Tibial artery (tissue), 4 donors: ENCODE measurements around the gene SDK1.
"Not testable (repeated sequence)": the region's sequence is repeated elsewhere in the genome, so short reads cannot be mapped to it uniquely, and the experiment has no call there.

ENCODE experiments used
- DNase-seq, 2 donors: peaks; one replicate each; pipeline ENCODE4 v3.0.0-alpha.2; 2019
- H3K27ac ChIP-seq, 2 donors: fragments of 200-600 bp; sonication (generic) in 1 of 2; 1 replicate in 1 of 2; 2 replicates in 1 of 2; pipeline ENCODE4 v1.5.1; 2018 to 2019; ENCODE audit warnings: mild to moderate bottlenecking in 1 of 2
- H3K27me3 ChIP-seq, 2 donors: fragments of 200-600 bp; sonication (generic) in 1 of 2; one replicate each; pipeline versions ENCODE4 v1.5.1 to v1.6.0; 2016 to 2019
- H3K36me3 ChIP-seq, 3 donors: fragments of 200-600 bp; sonication (generic) in 2 of 3; one replicate each; pipeline ENCODE4 v1.5.1; 2016 to 2019; ENCODE audit warnings: mild to moderate bottlenecking in 2 of 3
- H3K4me1 ChIP-seq, 4 donors: fragments of 200-600 bp; sonication (generic) in 2 of 4; 1 replicate in 3 of 4; 2 replicates in 1 of 4; pipeline ENCODE4 v1.5.1; 2016 to 2019
- H3K4me3 ChIP-seq, 2 donors: fragments of 200-600 bp; sonication (generic) in 1 of 2; 1 replicate in 1 of 2; 2 replicates in 1 of 2; pipeline ENCODE4 v1.5.1; 2018 to 2019; ENCODE audit warnings: mild to moderate bottlenecking in 2 of 2
- H3K9me3 ChIP-seq, 3 donors: fragments of 200-600 bp; sonication (generic) in 1 of 3; one replicate each; pipeline ENCODE4 v1.5.1; 2016 to 2019
- intact Hi-C: fragments of 100-400 bp; cut with DNase I; formaldehyde crosslinking; loops from one replicate; pipeline ENCODE4 v1.15.0; 2023; ENCODE audit warnings: low total_unique reads
- TF ChIP-seq, protein P1 (sequence below), 2 experiments: fragments of 200-600 bp in 1 of 2; fragments of 450-650 bp in 1 of 2; IDR thresholded peaks; one replicate each; pipeline ENCODE4 v1.5.1; 2017 to 2019; ENCODE audit warnings: antibody characterized with exemption in 2 of 2, mild to moderate bottlenecking in 1 of 2, moderate library complexity in 1 of 2

Gene SDK1

DNA sequence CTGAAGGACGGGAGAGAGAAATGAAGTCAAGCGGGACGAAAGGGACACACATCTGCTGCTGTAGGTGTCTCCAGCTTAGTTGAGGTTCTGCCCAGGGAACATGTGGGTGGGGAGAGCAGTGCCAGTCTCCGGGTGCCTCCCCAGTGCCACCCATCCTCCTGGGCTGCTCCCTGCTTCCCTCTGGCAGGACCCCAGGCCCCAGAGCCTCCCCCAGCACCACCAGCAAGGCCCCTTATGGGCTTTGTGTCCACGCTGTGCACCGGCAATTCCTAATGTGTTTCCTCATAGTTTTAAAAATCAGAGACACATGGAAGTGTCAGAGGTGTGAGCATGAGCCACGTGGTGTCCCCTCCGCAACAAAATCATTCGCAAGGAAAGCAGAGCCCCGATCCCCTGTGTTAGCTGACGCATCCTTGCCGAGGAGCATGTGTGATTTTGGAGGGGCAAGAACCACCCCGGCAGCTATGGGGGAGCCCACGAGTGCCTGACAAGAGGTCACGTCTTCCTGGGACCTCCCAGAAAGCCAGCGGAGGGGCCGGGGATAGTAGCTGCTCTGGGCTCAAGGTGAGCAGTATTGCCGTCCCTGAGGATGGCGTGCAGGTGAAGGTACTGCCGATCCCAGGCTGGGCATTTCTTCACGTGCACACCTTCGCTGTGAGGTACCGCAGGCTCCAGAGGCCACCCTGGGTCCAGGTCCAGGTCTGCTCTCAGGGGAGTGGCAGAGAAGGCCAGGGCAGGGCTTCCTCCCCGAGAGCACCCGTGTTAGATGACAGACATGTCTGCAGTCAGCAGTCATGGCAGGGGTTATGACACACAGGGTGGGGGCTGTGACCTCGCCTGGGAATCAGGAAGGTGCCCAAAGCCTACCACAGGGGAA lies 932.8 kb downstream of the SDK1 start:
- peak; percentile 13 to 47 for DNase-seq
- TF ChIP-seq, protein P1, sequence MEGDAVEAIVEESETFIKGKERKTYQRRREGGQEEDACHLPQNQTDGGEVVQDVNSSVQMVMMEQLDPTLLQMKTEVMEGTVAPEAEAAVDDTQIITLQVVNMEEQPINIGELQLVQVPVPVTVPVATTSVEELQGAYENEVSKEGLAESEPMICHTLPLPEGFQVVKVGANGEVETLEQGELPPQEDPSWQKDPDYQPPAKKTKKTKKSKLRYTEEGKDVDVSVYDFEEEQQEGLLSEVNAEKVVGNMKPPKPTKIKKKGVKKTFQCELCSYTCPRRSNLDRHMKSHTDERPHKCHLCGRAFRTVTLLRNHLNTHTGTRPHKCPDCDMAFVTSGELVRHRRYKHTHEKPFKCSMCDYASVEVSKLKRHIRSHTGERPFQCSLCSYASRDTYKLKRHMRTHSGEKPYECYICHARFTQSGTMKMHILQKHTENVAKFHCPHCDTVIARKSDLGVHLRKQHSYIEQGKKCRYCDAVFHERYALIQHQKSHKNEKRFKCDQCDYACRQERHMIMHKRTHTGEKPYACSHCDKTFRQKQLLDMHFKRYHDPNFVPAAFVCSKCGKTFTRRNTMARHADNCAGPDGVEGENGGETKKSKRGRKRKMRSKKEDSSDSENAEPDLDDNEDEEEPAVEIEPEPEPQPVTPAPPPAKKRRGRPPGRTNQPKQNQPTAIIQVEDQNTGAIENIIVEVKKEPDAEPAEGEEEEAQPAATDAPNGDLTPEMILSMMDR (IDR thresholded peaks at IDR 0.05), result no peak
- Histone ChIP-seq H3K27ac (no peak overlapping the region), H3K36me3 (peaks cover 0 to 21% (median 8%) of the 10 kb centered on the region in 3 donors), H3K27me3 (no peaks in the 10 kb centered on the region), H3K4me3 (no peak overlapping the region), H3K4me1 (no peaks in the 10 kb centered on the region), H3K9me3 (no peaks in the 10 kb centered on the region)
- intact Hi-C loops, result no loop called here

DNA sequence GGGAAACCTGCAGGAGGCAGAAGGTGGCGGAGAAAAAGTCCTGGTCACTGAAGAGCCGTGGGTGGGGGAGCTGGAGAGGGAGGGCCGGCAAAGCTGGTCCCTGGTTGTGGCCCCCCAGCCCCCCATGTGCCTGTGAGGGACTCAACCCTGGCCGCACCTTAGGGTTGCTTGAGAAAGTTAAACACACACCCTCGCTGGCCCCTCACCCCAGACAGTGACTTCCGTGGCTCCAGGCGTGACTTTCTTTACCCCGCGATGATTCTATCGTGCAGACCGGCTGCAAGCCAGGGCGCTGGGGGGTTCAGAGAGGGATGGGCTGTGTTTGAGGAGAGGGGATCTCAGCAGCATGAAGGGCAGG lies 933.4 kb downstream of the SDK1 start:
- H3K27me3 ChIP-seq, result no peaks in the 10 kb centered on the region
- H3K27ac ChIP-seq, result no peak overlapping the region
- peaks cover 0 to 21% (median 12%) of the 10 kb centered on the region in 3 donors for H3K36me3 ChIP-seq
- H3K4me3 ChIP-seq, result no peak overlapping the region
- intact Hi-C loops, result no loop called here
- TF ChIP-seq, protein P1 (IDR thresholded peaks at IDR 0.05), result no peak
- DNase-seq, result peak; percentile 11 to 60
- H3K9me3 ChIP-seq, result no peaks in the 10 kb centered on the region
- H3K4me1 ChIP-seq, result no peaks in the 10 kb centered on the region

DNA sequence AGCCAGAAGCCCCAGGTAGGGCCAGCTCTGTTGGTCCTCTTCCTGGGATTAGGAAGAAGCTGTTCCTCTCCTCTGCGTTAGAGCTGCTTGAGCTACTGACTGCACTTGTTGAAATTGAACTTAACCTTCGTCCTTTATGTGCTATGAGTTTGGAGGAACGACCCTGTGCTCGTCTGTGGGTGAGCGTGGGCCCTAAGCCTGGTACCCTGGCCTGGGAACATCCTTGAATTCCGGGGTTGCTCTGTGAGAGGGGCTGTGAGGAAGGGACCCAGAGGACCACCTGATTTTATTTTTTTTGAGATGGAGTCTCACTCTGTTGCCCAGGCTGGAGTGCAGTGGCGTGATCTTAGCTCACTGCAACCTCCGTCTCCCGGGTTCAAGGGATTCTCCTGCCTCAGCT lies 933.8 kb downstream of the SDK1 start:
- Histone ChIP-seq H3K4me3 (no peak overlapping the region), H3K4me1 (no peaks in the 10 kb centered on the region), H3K36me3 (peaks cover 0 to 21% (median 12%) of the 10 kb centered on the region in 3 donors), H3K27me3 (no peaks in the 10 kb centered on the region), H3K27ac (no peak overlapping the region), H3K9me3 (no peaks in the 10 kb centered on the region)
- TF ChIP-seq, protein P1 (IDR thresholded peaks at IDR 0.05), result no peak
- intact Hi-C loops, result no loop called here
- DNase-seq, result no peak

DNA sequence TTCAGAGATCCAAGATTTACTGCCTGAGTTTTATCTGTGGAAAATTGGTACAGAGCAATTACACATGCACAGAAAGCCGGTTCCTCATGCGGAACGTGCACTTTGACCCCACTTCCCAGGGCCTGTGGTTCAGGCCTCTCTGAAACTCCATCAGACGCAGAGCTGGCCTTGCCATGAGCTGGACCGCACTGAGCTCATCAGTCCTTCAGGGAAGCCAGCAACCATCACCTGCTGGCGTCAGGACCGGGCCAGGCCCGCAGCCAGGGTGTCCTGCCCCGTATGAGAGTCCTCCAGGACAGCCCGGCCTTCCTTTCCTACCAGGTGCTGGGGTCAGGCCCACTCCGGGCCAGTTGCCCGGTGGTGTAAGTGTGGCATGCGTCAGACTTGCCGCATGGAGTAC lies 934.5 kb downstream of the SDK1 start:
- TF ChIP-seq, protein P1 (IDR thresholded peaks at IDR 0.05), result no peak
- peaks cover 0 to 21% (median 12%) of the 10 kb centered on the region in 3 donors for H3K36me3 ChIP-seq
- intact Hi-C loops, result no loop called here

DNA sequence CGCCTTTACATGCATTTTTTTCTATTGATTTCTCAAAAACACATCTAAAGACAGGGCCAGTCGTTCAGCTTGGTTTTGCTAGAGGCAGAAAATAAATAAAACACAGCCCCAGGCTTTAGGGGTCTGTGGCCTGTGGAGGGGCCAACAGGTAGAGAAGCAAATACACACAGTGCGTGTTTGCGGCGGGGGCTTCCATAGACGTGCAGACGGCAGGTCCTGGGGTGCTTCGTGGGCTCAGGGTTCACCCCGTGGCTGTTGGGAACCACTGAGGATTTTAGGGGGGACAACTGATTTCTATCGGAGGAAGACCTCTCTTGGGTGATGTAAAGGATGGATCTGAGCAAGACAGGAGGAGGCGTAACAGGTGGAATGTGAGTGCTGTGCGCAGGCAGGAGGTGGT lies 935.3 kb downstream of the SDK1 start:
- H3K4me1 ChIP-seq, result no peaks in the 10 kb centered on the region
- H3K9me3 ChIP-seq, result no peaks in the 10 kb centered on the region
- DNase-seq, result peak; percentile 16 to 23
- H3K27ac ChIP-seq, result no peak overlapping the region
- peaks cover 0 to 21% (median 12%) of the 10 kb centered on the region in 3 donors for H3K36me3 ChIP-seq
- intact Hi-C loops, result no loop called here
- H3K27me3 ChIP-seq, result no peaks in the 10 kb centered on the region
- TF ChIP-seq, protein P1 (IDR thresholded peaks at IDR 0.05), result no peak
- H3K4me3 ChIP-seq, result no peak overlapping the region

More for the DNA sequence above, 934.5 kb downstream of the SDK1 start:
- DNase-seq, result peak; percentile 14 to 55
- no peak overlapping the region for H3K4me3 ChIP-seq
- H3K27ac ChIP-seq, result no peak overlapping the region
- no peaks in the 10 kb centered on the region for H3K9me3 ChIP-seq
- H3K4me1 ChIP-seq, result no peaks in the 10 kb centered on the region
- H3K27me3 ChIP-seq, result no peaks in the 10 kb centered on the region

DNA sequence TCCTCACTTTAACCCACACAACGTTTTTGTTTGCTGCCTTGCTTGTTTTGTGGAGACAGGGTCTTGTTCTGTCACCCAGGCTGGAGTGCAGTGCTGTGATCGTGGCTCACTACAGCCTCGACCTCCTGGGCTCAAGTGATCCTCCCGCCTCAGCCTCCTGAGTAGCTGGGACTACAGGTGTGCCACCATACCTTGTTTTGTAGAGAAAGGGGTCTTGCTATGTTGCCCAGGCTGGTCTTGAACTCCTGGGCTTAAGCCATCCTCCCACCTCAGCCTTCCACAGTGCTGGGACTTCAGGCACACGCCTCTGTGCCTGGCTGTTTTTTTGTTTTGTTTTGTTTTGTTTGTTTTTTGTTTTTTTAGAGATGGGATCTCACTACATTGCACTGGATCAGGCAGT lies 935.8 kb downstream of the SDK1 start:
- H3K27me3 ChIP-seq, H3K4me1 ChIP-seq, H3K4me3 ChIP-seq, intact Hi-C loops, H3K9me3 ChIP-seq, DNase-seq, H3K27ac ChIP-seq: not testable (repeated sequence)
- H3K36me3 ChIP-seq, result peaks cover 4 to 25% (median 15%) of the 10 kb centered on the region in 3 donors
